ENCODE data around the gene PPIL3. TPM values are rescaled to one million over a fixed set of nuclear protein-coding genes. Genes with fewer than 3 reads are reported as not detected.

PPIL3 gene
- total RNA-seq, 4 donors from 2014 or later, result 12.6 to 32.5 (median 20.6) TPM

GRCh38 chr2:200863782-200864175 is 25.1 kb downstream of the PPIL3 start:
- TF ChIP-seq POLR2A (IDR thresholded peaks at IDR 0.05), result no peak
- TF ChIP-seq, protein P1, sequence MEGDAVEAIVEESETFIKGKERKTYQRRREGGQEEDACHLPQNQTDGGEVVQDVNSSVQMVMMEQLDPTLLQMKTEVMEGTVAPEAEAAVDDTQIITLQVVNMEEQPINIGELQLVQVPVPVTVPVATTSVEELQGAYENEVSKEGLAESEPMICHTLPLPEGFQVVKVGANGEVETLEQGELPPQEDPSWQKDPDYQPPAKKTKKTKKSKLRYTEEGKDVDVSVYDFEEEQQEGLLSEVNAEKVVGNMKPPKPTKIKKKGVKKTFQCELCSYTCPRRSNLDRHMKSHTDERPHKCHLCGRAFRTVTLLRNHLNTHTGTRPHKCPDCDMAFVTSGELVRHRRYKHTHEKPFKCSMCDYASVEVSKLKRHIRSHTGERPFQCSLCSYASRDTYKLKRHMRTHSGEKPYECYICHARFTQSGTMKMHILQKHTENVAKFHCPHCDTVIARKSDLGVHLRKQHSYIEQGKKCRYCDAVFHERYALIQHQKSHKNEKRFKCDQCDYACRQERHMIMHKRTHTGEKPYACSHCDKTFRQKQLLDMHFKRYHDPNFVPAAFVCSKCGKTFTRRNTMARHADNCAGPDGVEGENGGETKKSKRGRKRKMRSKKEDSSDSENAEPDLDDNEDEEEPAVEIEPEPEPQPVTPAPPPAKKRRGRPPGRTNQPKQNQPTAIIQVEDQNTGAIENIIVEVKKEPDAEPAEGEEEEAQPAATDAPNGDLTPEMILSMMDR (IDR thresholded peaks at IDR 0.05), result no peak
- no peak for DNase-seq (ENCODE audit: low spot score in 2 of 2)
- intact Hi-C loops (cut with DNase I; ENCODE audit: low total_unique reads), result loop anchor here (10.0 kb wide), 1 partner anchor 49 kb away; the partner anchor contains the start of gene BZW1
- peak overlapping the region; percentile 100 for H3K4me3 ChIP-seq (ENCODE audit: low read depth, poor library complexity, severe bottlenecking)
- WGBS, 2 donors, result 0% methylated on average over 19 of the region's 19 CpGs

- WGBS, 2 donors, result 0 to 1% methylated on average over 13 of the region's 13 CpGs
Measured at GRCh38 chr2:200862532-200863000, 26.3 kb downstream of the PPIL3 start.

GRCh38 chr2:200861617-200862155 is 27.2 kb downstream of the PPIL3 start:
- intact Hi-C loops (cut with DNase I; ENCODE audit: low total_unique reads), result loop anchor here (10.0 kb wide), 1 partner anchor 47 kb away; the partner anchor contains the start of gene BZW1
- 3% methylated on average over 4 of the region's 4 CpGs for WGBS, 2 donors
- peak overlapping the region; percentile 100 for H3K4me3 ChIP-seq (ENCODE audit: low read depth, poor library complexity, severe bottlenecking)
- DNase-seq (ENCODE audit: low spot score in 2 of 2), result no peak
- TF ChIP-seq POLR2A (IDR thresholded peaks at IDR 0.05), result no peak
- TF ChIP-seq, protein P1 (IDR thresholded peaks at IDR 0.05), result no peak

More at GRCh38 chr2:200862532-200863000, 26.3 kb downstream of the PPIL3 start:
- intact Hi-C loops (cut with DNase I; ENCODE audit: low total_unique reads), result loop anchor here (10.0 kb wide), 1 partner anchor 48 kb away; the partner anchor contains the start of gene BZW1
- H3K4me3 ChIP-seq (ENCODE audit: low read depth, poor library complexity, severe bottlenecking), result peak overlapping the region; percentile 100
- peak in 1 of 2 donors; percentile 25 for TF ChIP-seq POLR2A (IDR thresholded peaks at IDR 0.05)
- TF ChIP-seq, protein P1 (IDR thresholded peaks at IDR 0.05), result peak in 1 of 3 donors; percentile 11
- peak in 1 of 2 donors; percentile 59 for DNase-seq (ENCODE audit: low spot score in 2 of 2)

DNA sequence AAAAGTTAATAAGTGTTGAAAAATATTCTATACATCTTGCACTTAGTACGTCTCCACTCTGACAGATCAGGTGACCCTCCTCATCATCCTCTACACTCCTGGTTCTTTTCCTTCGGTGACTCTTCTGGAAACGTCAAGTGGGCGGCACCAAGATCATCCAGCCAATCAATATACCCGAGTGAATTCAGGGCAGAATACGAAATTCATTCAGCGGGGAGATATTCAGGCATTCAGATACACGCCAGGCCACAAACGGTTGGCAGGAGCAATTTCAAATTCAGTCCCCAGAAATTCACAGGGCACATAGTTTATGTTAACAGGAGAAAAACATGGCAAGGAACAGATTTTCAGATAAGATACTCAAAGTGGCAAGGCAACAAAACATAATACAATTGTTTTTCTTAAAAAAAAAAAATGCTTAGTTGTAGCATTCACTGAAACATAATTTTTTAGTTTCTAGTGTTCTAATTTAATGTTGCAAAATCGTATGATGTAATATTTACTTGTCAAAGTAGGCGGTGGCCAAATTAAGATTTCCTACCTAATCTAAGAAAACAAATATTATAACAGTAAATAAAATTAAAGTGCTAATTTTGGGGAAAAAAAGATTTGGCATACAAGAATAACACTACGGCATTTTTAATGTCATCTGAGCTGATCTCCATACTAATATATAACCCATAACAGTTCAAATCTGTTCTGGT is 28.6 kb downstream of the PPIL3 start:
- WGBS, 2 donors, result 22 to 24% methylated on average over 12 of the region's 12 CpGs

GRCh38 chr2:200856806-200857205 is 32.1 kb downstream of the PPIL3 start:
- intact Hi-C loops (cut with DNase I; ENCODE audit: low total_unique reads), result no loop called here
- WGBS, 2 donors, result 91 to 94% methylated on average over 8 of the region's 8 CpGs
- no peak overlapping the region for H3K4me3 ChIP-seq (ENCODE audit: low read depth, poor library complexity, severe bottlenecking)
- no peak for DNase-seq (ENCODE audit: low spot score in 2 of 2)
- TF ChIP-seq, protein P1 (IDR thresholded peaks at IDR 0.05), result no peak
- no peak for TF ChIP-seq POLR2A (IDR thresholded peaks at IDR 0.05)

More for the DNA sequence above, 28.6 kb downstream of the PPIL3 start:
- H3K4me3 ChIP-seq (ENCODE audit: low read depth, poor library complexity, severe bottlenecking), result no peak overlapping the region
- intact Hi-C loops (cut with DNase I; ENCODE audit: low total_unique reads), result loop anchor here (10.0 kb wide), 1 partner anchor 45 kb away; the partner anchor contains the start of gene BZW1
- TF ChIP-seq, protein P1 (IDR thresholded peaks at IDR 0.05), result no peak
- no peak for TF ChIP-seq POLR2A (IDR thresholded peaks at IDR 0.05)
- DNase-seq (ENCODE audit: low spot score in 2 of 2), result peak in 1 of 2 donors; percentile 61

All from lower leg skin (tissue), 4 donors.